OCI-LY7 (cell line): ENCODE results near the gene SPATA12.

ENCODE experiments used
- CTCF ChIP-seq: fragments of 200-600 bp; sonication (generic); conservative IDR thresholded peaks from 2 replicates; pipeline ENCODE4 v1.5.1; 2014; ENCODE audit warnings: mild to moderate bottlenecking, antibody characterized with exemption, low read length, moderate library complexity, mixed read lengths
- EZH2phosphoT487 ChIP-seq: fragments of 200-600 bp; sonication (generic); IDR thresholded peaks from 2 replicates; pipeline ENCODE4 v1.6.1; 2018; ENCODE audit warnings: low read depth, borderline replicate concordance, mild to moderate bottlenecking, mixed run types, antibody characterized with exemption, low read length, moderate library complexity, mixed read lengths

GRCh38 chr3:57015350-57015729, 45.1 kb upstream of the SPATA12 start:
- TF ChIP-seq CTCF, result no peak
- no peak for TF ChIP-seq EZH2phosphoT487
